Smooth muscle cell (in vitro differentiated cells): ENCODE data around the gene TMOD3. TPM values are rescaled to one million over a fixed set of nuclear protein-coding genes. Genes with fewer than 3 reads are reported as not detected.

ENCODE experiments used
- DNase-seq: peaks from one replicate; lab custom pipeline; 2025; ENCODE audit not compliant: unreplicated experiment; lab: John Stamatoyannopoulos, UW
- H2AFZ ChIP-seq: fragments of 200-600 bp; sonication (generic); 2 replicates; pipeline ENCODE4 v1.6.0; 2016; ENCODE audit warnings: antibody characterized with exemption, low read depth, mild to moderate bottlenecking
- H3F3A ChIP-seq: fragments of 200-600 bp; sonication (generic); 2 replicates; pipeline ENCODE4 v1.6.0; 2017; ENCODE audit warnings: antibody characterized with exemption, low read depth
- H3K27ac ChIP-seq: fragments of 200-600 bp; sonication (generic); 2 replicates; pipeline ENCODE4 v1.5.1; 2016; ENCODE audit warnings: low read depth, mild to moderate bottlenecking
- H3K27me3 ChIP-seq: fragments of 200-600 bp; sonication (generic); 2 replicates; pipeline ENCODE4 v1.6.1; 2016; ENCODE audit warnings: low read depth, mild to moderate bottlenecking
- H3K36me3 ChIP-seq: fragments of 200-600 bp; sonication (generic); 2 replicates; pipeline ENCODE4 v1.5.1; 2016; ENCODE audit warnings: low read depth
- H3K4me1 ChIP-seq: fragments of 200-600 bp; sonication (generic); 2 replicates; pipeline ENCODE4 v1.5.1; 2016; ENCODE audit warnings: low read depth
- H3K4me2 ChIP-seq: fragments of 200-600 bp; sonication (generic); 2 replicates; pipeline ENCODE4 v1.6.0; 2016; ENCODE audit warnings: mild to moderate bottlenecking
- H3K4me3 ChIP-seq: fragments of 200-600 bp; sonication (generic); 2 replicates; pipeline ENCODE4 v1.5.1; 2016; ENCODE audit warnings: mild to moderate bottlenecking
- H3K79me2 ChIP-seq: fragments of 200-600 bp; sonication (generic); 2 replicates; pipeline ENCODE4 v1.6.0; 2016; ENCODE audit warnings: low read depth, mild to moderate bottlenecking
- H3K9ac ChIP-seq: fragments of 200-600 bp; sonication (generic); 2 replicates; pipeline ENCODE4 v1.6.0; 2016; ENCODE audit warnings: low read depth
- H3K9me3 ChIP-seq: fragments of 200-600 bp; sonication (generic); replicated peaks from 2 replicates; pipeline ENCODE4 v1.5.1; 2016; ENCODE audit warnings: low read depth
- H4K20me1 ChIP-seq: fragments of 200-600 bp; sonication (generic); 2 replicates; pipeline ENCODE4 v1.6.0; 2016; ENCODE audit warnings: low read depth
- WGBS: methylation state at CpG from one replicate; pipeline ENCODE4 v1.1.7; 2016; ENCODE audit warnings: low lambda C conversion rate; 5-methylcytosine and 5-hydroxymethylcytosine counted together
- polyA plus RNA-seq: library from polyadenylated mRNA; unstranded; fragments of >200 nt; fragmentation: Nextera tagmentation; extraction: Ambion mirVana; gene quantifications from 2 replicates; pipeline ENCODE4 v1.2.1, GENCODE V29; 2016
- total RNA-seq: library from RNA; depleted of rRNA; stranded (reverse); fragments of >200 nt; gene quantifications from 2 replicates; pipeline ENCODE4 v1.2.3, GENCODE V29; 2014
- TF ChIP-seq, protein P1 (sequence below): fragments of 200-600 bp; sonication (generic); IDR thresholded peaks from 2 replicates; pipeline ENCODE4 v1.5.1; 2017; ENCODE audit warnings: borderline replicate concordance, mild to moderate bottlenecking, antibody characterized with exemption; ENCODE audit not compliant: insufficient read depth, poor library complexity, severe bottlenecking

TMOD3 gene
- total and polyA plus RNA-seq, 2 experiments from 2014 or later, result 18.6 to 35.7 TPM

GRCh38 chr15:51864408-51865056, 35.1 kb downstream of the TMOD3 start:
- Histone ChIP-seq H3K4me3 (no peak overlapping the region), H3K4me2 (no peak overlapping the region), H3F3A (no peaks in the 10 kb centered on the region), H3K9ac (no peak overlapping the region), H4K20me1 (peaks cover 48% of the 10 kb centered on the region), H3K4me1 (peaks cover 8% of the 10 kb centered on the region), H3K27me3 (no peaks in the 10 kb centered on the region), H3K27ac (peak overlapping the region; percentile 77), H3K36me3 (peaks cover 3% of the 10 kb centered on the region), H3K9me3 (no peaks in the 10 kb centered on the region), H3K79me2 (peaks cover 49% of the 10 kb centered on the region), H2AFZ (no peak overlapping the region)
- TF ChIP-seq, protein P1, sequence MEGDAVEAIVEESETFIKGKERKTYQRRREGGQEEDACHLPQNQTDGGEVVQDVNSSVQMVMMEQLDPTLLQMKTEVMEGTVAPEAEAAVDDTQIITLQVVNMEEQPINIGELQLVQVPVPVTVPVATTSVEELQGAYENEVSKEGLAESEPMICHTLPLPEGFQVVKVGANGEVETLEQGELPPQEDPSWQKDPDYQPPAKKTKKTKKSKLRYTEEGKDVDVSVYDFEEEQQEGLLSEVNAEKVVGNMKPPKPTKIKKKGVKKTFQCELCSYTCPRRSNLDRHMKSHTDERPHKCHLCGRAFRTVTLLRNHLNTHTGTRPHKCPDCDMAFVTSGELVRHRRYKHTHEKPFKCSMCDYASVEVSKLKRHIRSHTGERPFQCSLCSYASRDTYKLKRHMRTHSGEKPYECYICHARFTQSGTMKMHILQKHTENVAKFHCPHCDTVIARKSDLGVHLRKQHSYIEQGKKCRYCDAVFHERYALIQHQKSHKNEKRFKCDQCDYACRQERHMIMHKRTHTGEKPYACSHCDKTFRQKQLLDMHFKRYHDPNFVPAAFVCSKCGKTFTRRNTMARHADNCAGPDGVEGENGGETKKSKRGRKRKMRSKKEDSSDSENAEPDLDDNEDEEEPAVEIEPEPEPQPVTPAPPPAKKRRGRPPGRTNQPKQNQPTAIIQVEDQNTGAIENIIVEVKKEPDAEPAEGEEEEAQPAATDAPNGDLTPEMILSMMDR, result no peak
- no peak for DNase-seq
- 80% methylated on average over 4 of the region's 4 CpGs for WGBS

DNA sequence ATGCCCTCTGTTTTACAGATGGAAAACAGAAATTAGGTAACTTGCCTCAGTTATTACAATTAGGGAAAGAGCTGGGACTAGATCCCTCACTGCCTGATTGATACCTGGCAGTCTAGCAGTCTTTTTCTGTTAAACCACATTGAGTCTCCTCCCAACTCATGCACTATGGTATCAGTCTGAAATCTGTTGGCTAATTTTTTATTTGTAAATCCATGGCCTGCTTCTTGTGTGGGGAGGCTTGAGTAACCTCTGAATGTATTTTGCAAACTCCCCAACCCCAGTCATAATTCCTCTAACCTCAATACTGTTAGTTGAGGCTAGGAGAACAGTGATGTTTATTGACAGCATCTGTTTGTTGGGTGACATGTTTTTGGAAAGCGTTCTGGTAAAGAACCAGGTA, 35.9 kb downstream of the TMOD3 start:
- Histone ChIP-seq H3K9me3 (no peaks in the 10 kb centered on the region), H4K20me1 (peaks cover 40% of the 10 kb centered on the region), H3K4me2 (no peak overlapping the region), H3K79me2 (peaks cover 48% of the 10 kb centered on the region), H3K27ac (peak overlapping the region; percentile 77), H3K4me3 (no peak overlapping the region), H3K9ac (no peak overlapping the region), H3K27me3 (no peaks in the 10 kb centered on the region), H3K36me3 (peaks cover 5% of the 10 kb centered on the region), H2AFZ (no peak overlapping the region), H3F3A (no peaks in the 10 kb centered on the region), H3K4me1 (peaks cover 8% of the 10 kb centered on the region)
- no peak for DNase-seq
- 100% methylated on average over 1 of the region's 1 CpG for WGBS
- TF ChIP-seq, protein P1, result no peak

- 85% methylated on average over 4 of the region's 4 CpGs for WGBS
- Histone ChIP-seq H3K9me3 (no peaks in the 10 kb centered on the region), H3K4me3 (no peak overlapping the region), H3K27me3 (no peaks in the 10 kb centered on the region), H3K36me3 (peaks cover 13% of the 10 kb centered on the region), H3K9ac (no peak overlapping the region), H3K4me2 (no peak overlapping the region), H4K20me1 (peaks cover 32% of the 10 kb centered on the region), H2AFZ (no peak overlapping the region), H3K4me1 (peaks cover 8% of the 10 kb centered on the region), H3F3A (no peaks in the 10 kb centered on the region), H3K27ac (no peak overlapping the region), H3K79me2 (peaks cover 40% of the 10 kb centered on the region)
- TF ChIP-seq, protein P1, result no peak
- no peak for DNase-seq
These were observed 36.7 kb downstream of the TMOD3 start for GRCh38 chr15:51866161-51866560.

- WGBS, result 100% methylated on average over 1 of the region's 1 CpG
These were observed 37.3 kb downstream of the TMOD3 start for GRCh38 chr15:51866751-51867150.

More at GRCh38 chr15:51866751-51867150, 37.3 kb downstream of the TMOD3 start:
- H3K4me2 ChIP-seq, result no peak overlapping the region
- H3K4me1 ChIP-seq, result peaks cover 8% of the 10 kb centered on the region
- no peaks in the 10 kb centered on the region for H3K9me3 ChIP-seq
- peaks cover 26% of the 10 kb centered on the region for H4K20me1 ChIP-seq
- H3K27ac ChIP-seq, result no peak overlapping the region
- H3F3A ChIP-seq, result no peaks in the 10 kb centered on the region
- no peak overlapping the region for H3K9ac ChIP-seq
- H3K27me3 ChIP-seq, result no peaks in the 10 kb centered on the region
- TF ChIP-seq, protein P1, result no peak
- no peak overlapping the region for H3K4me3 ChIP-seq
- no peak for DNase-seq
- H3K36me3 ChIP-seq, result peaks cover 13% of the 10 kb centered on the region
- H2AFZ ChIP-seq, result no peak overlapping the region
- H3K79me2 ChIP-seq, result peaks cover 40% of the 10 kb centered on the region
